Measurements from ENCODE around the gene SLC8A3.

GRCh38 chr14:70080076-70080475, 108.7 kb downstream of the SLC8A3 start:
- TF ChIP-seq CTCF (IDR thresholded peaks at IDR 0.05) (no peak), POLR2A (IDR thresholded peaks at IDR 0.05) (no peak), EP300 (IDR thresholded peaks at IDR 0.05) (no peak)
